Measurements from ENCODE around the gene SLC23A1. TPM values are rescaled to one million over a fixed set of nuclear protein-coding genes. Genes with fewer than 3 reads are reported as not detected.

The SLC23A1 gene
- total RNA-seq, 2 donors from 2014 or later = not detected

GRCh38 chr5:139392324-139392677, 9.2 kb upstream of the SLC23A1 start:
- H3K27ac ChIP-seq = no peak overlapping the region
- ATAC-seq (ENCODE audit: insufficient number of reproducible peaks, low FRiP score, low read depth) (no peak), DNase-seq (ENCODE audit: low spot score) (no peak)
- TF ChIP-seq, protein P1, sequence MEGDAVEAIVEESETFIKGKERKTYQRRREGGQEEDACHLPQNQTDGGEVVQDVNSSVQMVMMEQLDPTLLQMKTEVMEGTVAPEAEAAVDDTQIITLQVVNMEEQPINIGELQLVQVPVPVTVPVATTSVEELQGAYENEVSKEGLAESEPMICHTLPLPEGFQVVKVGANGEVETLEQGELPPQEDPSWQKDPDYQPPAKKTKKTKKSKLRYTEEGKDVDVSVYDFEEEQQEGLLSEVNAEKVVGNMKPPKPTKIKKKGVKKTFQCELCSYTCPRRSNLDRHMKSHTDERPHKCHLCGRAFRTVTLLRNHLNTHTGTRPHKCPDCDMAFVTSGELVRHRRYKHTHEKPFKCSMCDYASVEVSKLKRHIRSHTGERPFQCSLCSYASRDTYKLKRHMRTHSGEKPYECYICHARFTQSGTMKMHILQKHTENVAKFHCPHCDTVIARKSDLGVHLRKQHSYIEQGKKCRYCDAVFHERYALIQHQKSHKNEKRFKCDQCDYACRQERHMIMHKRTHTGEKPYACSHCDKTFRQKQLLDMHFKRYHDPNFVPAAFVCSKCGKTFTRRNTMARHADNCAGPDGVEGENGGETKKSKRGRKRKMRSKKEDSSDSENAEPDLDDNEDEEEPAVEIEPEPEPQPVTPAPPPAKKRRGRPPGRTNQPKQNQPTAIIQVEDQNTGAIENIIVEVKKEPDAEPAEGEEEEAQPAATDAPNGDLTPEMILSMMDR (IDR thresholded peaks at IDR 0.05) = no peak
- H3K4me1 ChIP-seq (ENCODE audit: control insufficient read depth in 1 of 2, low read depth in 2 of 2) = peaks cover 9 to 43% of the 10 kb centered on the region in 2 donors
- H3K36me3 ChIP-seq = no peaks in the 10 kb centered on the region
- H3K4me3 ChIP-seq = peak overlapping the region; percentile 67
- H3K27me3 ChIP-seq (replicated peaks; ENCODE audit: insufficient read depth) = no peaks in the 10 kb centered on the region
- H3K9me3 ChIP-seq = no peaks in the 10 kb centered on the region

- no peak overlapping the region for H3K27ac ChIP-seq
- H3K36me3 ChIP-seq = no peaks in the 10 kb centered on the region
- ATAC-seq (ENCODE audit: insufficient number of reproducible peaks, low FRiP score, low read depth) (no peak), DNase-seq (ENCODE audit: low spot score) (no peak)
- H3K9me3 ChIP-seq = no peaks in the 10 kb centered on the region
- peak overlapping the region; percentile 67 for H3K4me3 ChIP-seq
- TF ChIP-seq, protein P1 (IDR thresholded peaks at IDR 0.05) = no peak
- H3K4me1 ChIP-seq (ENCODE audit: control insufficient read depth in 1 of 2, low read depth in 2 of 2) = peaks cover 9 to 43% of the 10 kb centered on the region in 2 donors
- no peaks in the 10 kb centered on the region for H3K27me3 ChIP-seq (replicated peaks; ENCODE audit: insufficient read depth)
These were observed 8.7 kb upstream of the SLC23A1 start for GRCh38 chr5:139391570-139392323.

DNA sequence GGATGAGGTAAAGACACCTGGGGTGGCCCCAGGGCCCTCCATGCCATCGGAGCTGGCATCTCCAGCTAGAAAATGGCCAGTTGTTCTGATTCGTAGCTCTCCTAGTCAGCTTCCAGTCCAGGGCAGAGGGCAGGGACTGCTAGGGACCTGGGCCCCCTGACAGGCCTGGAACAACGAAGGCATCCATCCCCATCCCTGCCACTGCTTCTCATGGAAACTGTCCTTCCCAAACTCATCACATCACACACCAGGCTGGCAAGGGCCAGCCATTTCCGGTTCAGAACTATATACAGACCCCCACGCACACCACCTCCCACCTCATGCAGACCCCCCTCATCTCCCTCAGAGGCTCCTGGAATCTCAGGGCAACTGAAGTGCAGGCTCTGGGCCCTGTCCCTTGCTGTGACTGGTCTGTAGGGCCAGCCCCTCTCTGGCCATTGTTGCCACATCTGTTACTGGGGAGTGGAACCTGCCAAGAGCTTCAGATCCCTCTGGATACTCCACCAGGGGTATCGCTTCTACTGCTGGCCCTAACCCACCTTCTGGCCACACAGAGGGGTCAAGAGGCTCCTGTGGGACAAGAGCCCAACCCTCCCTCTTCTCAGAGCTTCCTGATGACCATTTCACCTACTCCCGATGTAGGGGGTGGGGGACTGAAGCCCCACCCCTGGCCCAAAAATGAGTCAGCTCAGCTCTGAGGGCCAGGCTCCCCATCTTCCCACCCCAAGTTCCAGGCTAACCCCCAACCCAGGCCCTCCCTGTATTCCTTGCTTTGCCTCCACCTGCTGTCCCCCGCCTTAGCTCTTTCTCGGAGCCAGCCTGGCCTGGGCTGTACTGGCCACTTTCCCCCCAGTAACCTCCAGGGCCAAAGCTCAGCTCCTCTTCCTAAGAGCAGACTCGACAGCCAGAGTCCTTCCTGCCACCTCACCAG, 7.8 kb upstream of the SLC23A1 start:
- no peak overlapping the region for H3K4me3 ChIP-seq
- peaks cover 9 to 43% of the 10 kb centered on the region in 2 donors for H3K4me1 ChIP-seq (ENCODE audit: control insufficient read depth in 1 of 2, low read depth in 2 of 2)
- H3K36me3 ChIP-seq = no peaks in the 10 kb centered on the region
- TF ChIP-seq, protein P1 (IDR thresholded peaks at IDR 0.05) = no peak
- no peak overlapping the region for H3K27ac ChIP-seq
- DNase-seq (ENCODE audit: low spot score) (no peak), ATAC-seq (ENCODE audit: insufficient number of reproducible peaks, low FRiP score, low read depth) (no peak)
- H3K9me3 ChIP-seq = no peaks in the 10 kb centered on the region
- H3K27me3 ChIP-seq (replicated peaks; ENCODE audit: insufficient read depth) = no peaks in the 10 kb centered on the region

GRCh38 chr5:139389701-139390638, 6.9 kb upstream of the SLC23A1 start, which contains the start of gene MZB1:
Gene MZB1 (minus strand): TSS chr5:139389913. CDS start chr5:139389856, 57 bp downstream.
- Histone ChIP-seq H3K4me3 (no peak within 1 kb of the TSS), H3K4me1 (ENCODE audit: control insufficient read depth in 1 of 2, low read depth in 2 of 2) (peaks cover 9 to 35% of the 10 kb centered on the region in 2 donors), H3K27me3 (replicated peaks; ENCODE audit: insufficient read depth) (no peaks in the 10 kb centered on the region), H3K9me3 (no peaks in the 10 kb centered on the region), H3K36me3 (no peaks in the 10 kb centered on the region), H3K27ac (no peak within 1 kb of the TSS)
- no peak for DNase-seq (ENCODE audit: low spot score)
- TF ChIP-seq, protein P1 (IDR thresholded peaks at IDR 0.05) = no peak
- ATAC-seq (ENCODE audit: insufficient number of reproducible peaks, low FRiP score, low read depth) = no peak
